ENCODE results near the gene MED12L. TPM values are rescaled to one million over a fixed set of nuclear protein-coding genes. Genes with fewer than 3 reads are reported as not detected.

MED12L gene
- total RNA-seq, 1 experiment from 2014 or later = 14.9 TPM

DNA sequence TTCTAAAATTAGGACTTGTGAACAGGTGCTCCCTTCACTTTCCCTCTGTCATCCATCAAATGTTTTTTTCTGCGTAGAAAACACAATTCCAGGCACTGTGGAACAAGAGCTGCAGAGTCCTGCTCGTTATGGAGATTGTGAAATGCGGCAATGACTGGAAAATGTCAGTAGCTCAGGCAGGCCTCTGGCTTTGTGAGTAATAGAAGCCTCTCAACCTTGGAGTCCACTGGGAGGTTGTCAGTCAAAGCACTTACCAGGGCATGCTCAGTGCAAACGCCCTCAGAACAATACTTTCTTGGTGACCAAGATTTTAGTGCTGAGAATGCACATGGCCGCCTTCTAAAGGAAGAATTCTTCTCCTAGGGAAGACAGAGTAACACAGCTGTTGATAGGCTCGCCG lies 26.7 kb upstream of the MED12L start:
- DNase-seq = no peak
- no peaks in the 10 kb centered on the region for H3K27me3 Mint-ChIP-seq (ENCODE audit: low read depth)
- no CpG with 5 or more reads among the region's 7 CpGs for WGBS (ENCODE audit: extremely low coverage, insufficient read length, low lambda C conversion rate)

More for the DNA sequence above, 26.7 kb upstream of the MED12L start:
- no peak overlapping the region for H2BK20ac ChIP-seq (ENCODE audit: low read depth, low read length, poor library complexity, severe bottlenecking)
- H3K4me1 ChIP-seq (ENCODE audit: insufficient read depth, low read length) = no peaks in the 10 kb centered on the region
- no peak overlapping the region for H2AFZ ChIP-seq (ENCODE audit: low read length)
- H3K4me1 Mint-ChIP-seq = no peaks in the 10 kb centered on the region
- H3K36me3 Mint-ChIP-seq (ENCODE audit: insufficient read depth in 1 of 3, low read depth in 3 of 3) = no peaks in the 10 kb centered on the region; a peak in 1 of 7 replicates
- H3K27ac ChIP-seq (ENCODE audit: insufficient read length, low read depth, low read length) = no peak overlapping the region
- H4K91ac ChIP-seq (ENCODE audit: insufficient read length, low read depth, low read length) = no peak overlapping the region
- H3T11ph ChIP-seq (ENCODE audit: low read length) = no peak overlapping the region
- H3K18ac ChIP-seq (ENCODE audit: insufficient read length, low read depth, low read length) = no peak overlapping the region
- no peak overlapping the region for H3K4me3 Mint-ChIP-seq
- no peaks in the 10 kb centered on the region for H3K79me2 ChIP-seq (ENCODE audit: insufficient read depth, low read length)
- TF ChIP-seq, protein P1, sequence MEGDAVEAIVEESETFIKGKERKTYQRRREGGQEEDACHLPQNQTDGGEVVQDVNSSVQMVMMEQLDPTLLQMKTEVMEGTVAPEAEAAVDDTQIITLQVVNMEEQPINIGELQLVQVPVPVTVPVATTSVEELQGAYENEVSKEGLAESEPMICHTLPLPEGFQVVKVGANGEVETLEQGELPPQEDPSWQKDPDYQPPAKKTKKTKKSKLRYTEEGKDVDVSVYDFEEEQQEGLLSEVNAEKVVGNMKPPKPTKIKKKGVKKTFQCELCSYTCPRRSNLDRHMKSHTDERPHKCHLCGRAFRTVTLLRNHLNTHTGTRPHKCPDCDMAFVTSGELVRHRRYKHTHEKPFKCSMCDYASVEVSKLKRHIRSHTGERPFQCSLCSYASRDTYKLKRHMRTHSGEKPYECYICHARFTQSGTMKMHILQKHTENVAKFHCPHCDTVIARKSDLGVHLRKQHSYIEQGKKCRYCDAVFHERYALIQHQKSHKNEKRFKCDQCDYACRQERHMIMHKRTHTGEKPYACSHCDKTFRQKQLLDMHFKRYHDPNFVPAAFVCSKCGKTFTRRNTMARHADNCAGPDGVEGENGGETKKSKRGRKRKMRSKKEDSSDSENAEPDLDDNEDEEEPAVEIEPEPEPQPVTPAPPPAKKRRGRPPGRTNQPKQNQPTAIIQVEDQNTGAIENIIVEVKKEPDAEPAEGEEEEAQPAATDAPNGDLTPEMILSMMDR (conservative IDR thresholded peaks at IDR 0.05) = no peak
- no peak overlapping the region for H2BK5ac ChIP-seq (ENCODE audit: insufficient read length, low read length)
- H3K79me1 ChIP-seq (ENCODE audit: insufficient read depth, low read depth, low read length, poor library complexity, severe bottlenecking) = no peaks in the 10 kb centered on the region
- no peaks in the 10 kb centered on the region for H3K27me3 ChIP-seq (ENCODE audit: insufficient read depth, low read length)
- H3K4me2 ChIP-seq (ENCODE audit: insufficient read depth, insufficient read length, low read length) = no peak overlapping the region
- no peak overlapping the region for H3K4ac ChIP-seq (ENCODE audit: low read depth, low read length)
- no peaks in the 10 kb centered on the region for H3K9me3 ChIP-seq (ENCODE audit: control insufficient read depth, low read depth, low read length)
- no peak overlapping the region for H3K9ac ChIP-seq (ENCODE audit: extremely low read depth, insufficient read length, low read length)
- H3K56ac ChIP-seq (ENCODE audit: insufficient read length, low read depth, low read length) = no peak overlapping the region
- H2BK12ac ChIP-seq (ENCODE audit: insufficient read length, low read depth, low read length) = no peak overlapping the region
- H2BK120ac ChIP-seq (ENCODE audit: low read depth, low read length, poor library complexity, severe bottlenecking) = no peak overlapping the region
- no peak overlapping the region for H3K23ac ChIP-seq (ENCODE audit: insufficient read length, low read depth, low read length)
- H3K9me3 Mint-ChIP-seq = no peaks in the 10 kb centered on the region
- H2BK15ac ChIP-seq (ENCODE audit: low read depth, low read length) = no peak overlapping the region
- no peak overlapping the region for H4K8ac ChIP-seq (replicated peaks; ENCODE audit: insufficient read length, low read depth, low read length)
- H3K23me2 ChIP-seq (ENCODE audit: insufficient read length, low read depth, low read length, poor library complexity, severe bottlenecking) = no peaks in the 10 kb centered on the region
- no peak overlapping the region for H2AK5ac ChIP-seq (ENCODE audit: insufficient read length, low read length)
- H4K20me1 ChIP-seq (ENCODE audit: control insufficient read depth, insufficient read depth, insufficient read length) = no peaks in the 10 kb centered on the region
- H4K5ac ChIP-seq (ENCODE audit: insufficient read length, low read depth, low read length) = no peak overlapping the region
- H3K14ac ChIP-seq (ENCODE audit: insufficient read depth, low read length) = no peak overlapping the region
- no peak overlapping the region for H3K27ac Mint-ChIP-seq

Data from H9 (cell line).